NCI-H2171 treated with DMSO at 0.1 percent for 48 hours (cell line): Measurements from ENCODE around the gene RGS9BP.
"Not testable (repeated sequence)": the region's sequence is repeated elsewhere in the genome, so short reads cannot be mapped to it uniquely, and the experiment has no call there.

ENCODE experiments used
- DNase-seq: peaks from one replicate; lab custom pipeline; 2025; lab: John Stamatoyannopoulos, UW

Gene RGS9BP

GRCh38 chr19:32675720-32676185, at the start of gene RGS9BP:
RGS9BP (plus strand) TSS chr19:32675848; CDS start chr19:32676264, 416 bp downstream.
- peak; percentile 69 for DNase-seq

GRCh38 chr19:32626969-32627368, 48.7 kb upstream of the RGS9BP start:
- no peak for DNase-seq

GRCh38 chr19:32627714-32628270, 47.9 kb upstream of the RGS9BP start:
- DNase-seq = no peak

- no peak for DNase-seq
Observed at GRCh38 chr19:32630338-32630737, 45.3 kb upstream of the RGS9BP start.

- no peak for DNase-seq
Observed at GRCh38 chr19:32631381-32631780, 44.3 kb upstream of the RGS9BP start.

GRCh38 chr19:32637480-32637879, 38.2 kb upstream of the RGS9BP start:
- DNase-seq = no peak

- DNase-seq = no peak
Observed at GRCh38 chr19:32638625-32639024, 37.0 kb upstream of the RGS9BP start.

GRCh38 chr19:32642771-32643170, 32.9 kb upstream of the RGS9BP start:
- no peak for DNase-seq

- no peak for DNase-seq
Observed at GRCh38 chr19:32646556-32646955, 29.1 kb upstream of the RGS9BP start.

GRCh38 chr19:32647361-32647760, 28.3 kb upstream of the RGS9BP start:
- no peak for DNase-seq

- DNase-seq = no peak
Observed at GRCh38 chr19:32649751-32650150, 25.9 kb upstream of the RGS9BP start.

GRCh38 chr19:32650671-32651070, 25.0 kb upstream of the RGS9BP start:
- no peak for DNase-seq

GRCh38 chr19:32651729-32652140, 23.9 kb upstream of the RGS9BP start:
- no peak for DNase-seq

GRCh38 chr19:32652331-32652730, 23.3 kb upstream of the RGS9BP start:
- DNase-seq = not testable (repeated sequence)

GRCh38 chr19:32652894-32653598, 22.6 kb upstream of the RGS9BP start:
- no peak for DNase-seq

GRCh38 chr19:32653599-32653915, 22.1 kb upstream of the RGS9BP start:
- no peak for DNase-seq

GRCh38 chr19:32656379-32656778, 19.3 kb upstream of the RGS9BP start:
- DNase-seq = not testable (repeated sequence)

GRCh38 chr19:32658075-32658474, 17.6 kb upstream of the RGS9BP start:
- no peak for DNase-seq

- no peak for DNase-seq
Observed at GRCh38 chr19:32658527-32658926, 17.1 kb upstream of the RGS9BP start.

- DNase-seq = no peak
Observed at GRCh38 chr19:32661318-32661717, 14.3 kb upstream of the RGS9BP start.

GRCh38 chr19:32662186-32662585, 13.5 kb upstream of the RGS9BP start:
- no peak for DNase-seq

- DNase-seq = no peak
Observed at GRCh38 chr19:32666084-32666483, 9.6 kb upstream of the RGS9BP start.

- DNase-seq = no peak
Observed at GRCh38 chr19:32669310-32669709, 6.3 kb upstream of the RGS9BP start.
